Left lung (tissue), 10 donors: Measurements from ENCODE around the gene DLG2. TPM values are rescaled to one million over a fixed set of nuclear protein-coding genes. Genes with fewer than 3 reads are reported as not detected.

Source experiments
- ATAC-seq: fragments of 200-7000 bp; cut with Tn5 transposase; one replicate; pipeline ENCODE4 v1.9.1; 2020; ENCODE audit warnings: moderate library complexity
- DNase-seq, 4 donors: peaks; one replicate each; pipeline ENCODE4 v3.0.0-alpha.2; 2013 to 2020
- H3K27ac ChIP-seq, 2 donors: fragments of 200-600 bp; sonication (generic) in 1 of 2; one replicate each; pipeline versions ENCODE4 v1.5.0 to v1.8.0; 2020 to 2021
- H3K27me3 ChIP-seq, 2 donors: fragments of 200-600 bp; sonication (generic) in 1 of 2; one replicate each; pipeline versions ENCODE4 v1.5.0 to v1.8.0; 2020 to 2021
- H3K36me3 ChIP-seq, 2 donors: fragments of 200-600 bp; sonication (generic) in 1 of 2; one replicate each; pipeline versions ENCODE4 v1.5.0 to v1.8.0; 2020 to 2021
- H3K4me1 ChIP-seq, 2 donors: fragments of 200-600 bp; one replicate each; pipeline ENCODE4 v1.8.0; 2021
- H3K4me3 ChIP-seq, 2 donors: fragments of 200-600 bp; sonication (generic) in 1 of 2; one replicate each; pipeline versions ENCODE4 v1.5.0 to v1.8.0; 2020 to 2021; ENCODE audit warnings: mild to moderate bottlenecking in 1 of 2
- H3K9me3 ChIP-seq, 2 donors: fragments of 200-600 bp; sonication (generic) in 1 of 2; one replicate each; pipeline versions ENCODE4 v1.5.0 to v1.8.0; 2020 to 2021
- intact Hi-C, 2 donors: fragments of 100-400 bp; cut with DNase I; formaldehyde crosslinking; loops; one replicate each; pipeline versions ENCODE4 v1.11.2 to v1.14.2; 2022
- polyA plus RNA-seq, 6 donors: library from polyadenylated mRNA; unstranded; fragments of 120-200 nt; gene quantifications; one replicate each; pipeline ENCODE4 v1.2.1, GENCODE V29; 2013; ENCODE audit not compliant: insufficient read length in 6 of 6
- total RNA-seq, 2 donors: library from RNA; stranded (reverse); fragmentation: NEBNext Ultra II Directional; extraction: Animal tissue kit (Norgen Biotek cat#: 25700); gene quantifications; one replicate each; pipeline ENCODE4 v1.2.1, GENCODE V29; 2021
- TF ChIP-seq, protein P1 (sequence below), 2 donors: fragments of 200-600 bp; sonication (generic) in 1 of 2; IDR thresholded peaks; one replicate each; pipeline versions ENCODE4 v1.5.0 to v1.8.0; 2021; ENCODE audit warnings: antibody characterized with exemption in 2 of 2
- donor health status: DM: no; HTN: yes; CAD: no.
- donor health status: DM: no; HTN: no; CAD: no.

Gene DLG2
- total and polyA plus RNA-seq, 8 donors: 4.5 to 15.0 (median 8.6) TPM

DNA sequence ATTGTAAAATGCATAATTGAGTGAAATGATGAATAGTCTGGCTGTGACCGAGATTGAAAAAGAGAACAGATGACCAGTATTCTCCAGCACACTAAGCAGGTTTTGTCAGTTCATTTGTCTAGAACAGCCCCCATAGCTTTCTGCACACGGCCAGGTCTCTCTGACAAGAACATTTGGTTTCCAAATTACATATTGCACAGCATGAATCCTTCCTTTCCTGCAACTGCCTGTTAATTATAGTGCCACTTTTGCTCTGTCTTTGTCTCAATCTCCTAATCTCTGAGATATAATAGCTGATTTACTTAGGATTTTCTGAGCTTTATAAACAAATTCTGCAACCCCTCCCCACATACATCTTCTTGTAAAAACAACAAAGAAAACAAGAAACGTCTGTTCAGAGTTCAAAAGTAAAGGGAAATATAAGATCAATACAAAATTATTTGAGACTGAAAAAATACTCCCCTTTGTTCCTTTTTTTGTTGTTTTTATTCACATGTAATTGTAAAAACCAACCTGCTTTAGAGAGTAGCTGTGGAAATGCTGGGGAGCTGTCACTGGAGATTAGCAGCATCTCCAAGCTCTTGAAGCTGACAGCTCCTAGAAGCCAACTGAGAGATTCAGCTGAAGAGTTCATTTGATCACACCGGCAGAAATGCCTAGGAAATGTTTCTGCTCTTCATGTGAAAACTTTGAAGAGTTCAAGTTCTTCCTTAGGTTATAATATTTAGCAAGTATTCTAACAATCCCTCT is 998.1 kb downstream of the DLG2 start:
- no peaks in the 10 kb centered on the region for H3K4me1 ChIP-seq
- DNase-seq (no peak), ATAC-seq (no peak)
- H3K27me3 ChIP-seq: no peaks in the 10 kb centered on the region
- H3K36me3 ChIP-seq: no peaks in the 10 kb centered on the region
- no peak overlapping the region for H3K27ac ChIP-seq
- TF ChIP-seq, protein P1, sequence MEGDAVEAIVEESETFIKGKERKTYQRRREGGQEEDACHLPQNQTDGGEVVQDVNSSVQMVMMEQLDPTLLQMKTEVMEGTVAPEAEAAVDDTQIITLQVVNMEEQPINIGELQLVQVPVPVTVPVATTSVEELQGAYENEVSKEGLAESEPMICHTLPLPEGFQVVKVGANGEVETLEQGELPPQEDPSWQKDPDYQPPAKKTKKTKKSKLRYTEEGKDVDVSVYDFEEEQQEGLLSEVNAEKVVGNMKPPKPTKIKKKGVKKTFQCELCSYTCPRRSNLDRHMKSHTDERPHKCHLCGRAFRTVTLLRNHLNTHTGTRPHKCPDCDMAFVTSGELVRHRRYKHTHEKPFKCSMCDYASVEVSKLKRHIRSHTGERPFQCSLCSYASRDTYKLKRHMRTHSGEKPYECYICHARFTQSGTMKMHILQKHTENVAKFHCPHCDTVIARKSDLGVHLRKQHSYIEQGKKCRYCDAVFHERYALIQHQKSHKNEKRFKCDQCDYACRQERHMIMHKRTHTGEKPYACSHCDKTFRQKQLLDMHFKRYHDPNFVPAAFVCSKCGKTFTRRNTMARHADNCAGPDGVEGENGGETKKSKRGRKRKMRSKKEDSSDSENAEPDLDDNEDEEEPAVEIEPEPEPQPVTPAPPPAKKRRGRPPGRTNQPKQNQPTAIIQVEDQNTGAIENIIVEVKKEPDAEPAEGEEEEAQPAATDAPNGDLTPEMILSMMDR (IDR thresholded peaks at IDR 0.05): no peak
- no peaks in the 10 kb centered on the region for H3K9me3 ChIP-seq
- H3K4me3 ChIP-seq: no peak overlapping the region
- intact Hi-C loops: no loop called here

DNA sequence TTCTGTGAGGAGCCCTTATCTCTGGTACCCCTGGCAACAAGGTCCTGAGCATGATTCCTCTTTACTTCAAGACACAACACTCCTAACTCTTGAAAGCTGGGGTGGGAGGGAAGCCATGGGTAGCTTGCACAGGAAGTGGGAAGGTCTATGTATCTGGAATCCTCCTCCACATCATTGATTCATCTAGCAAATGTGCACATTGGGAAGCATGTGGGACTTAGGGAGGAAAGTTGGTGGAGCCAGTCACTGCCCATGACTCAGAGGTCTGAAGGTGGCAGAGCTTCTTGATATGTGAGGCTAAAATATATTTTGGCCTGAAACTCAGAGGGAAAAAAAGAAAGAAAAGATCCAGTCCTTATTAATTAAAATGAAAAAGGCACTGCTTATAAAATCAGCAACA is 1000.9 kb downstream of the DLG2 start:
- TF ChIP-seq, protein P1 (IDR thresholded peaks at IDR 0.05): no peak
- H3K27me3 ChIP-seq: no peaks in the 10 kb centered on the region
- no peaks in the 10 kb centered on the region for H3K4me1 ChIP-seq
- DNase-seq (no peak), ATAC-seq (no peak)
- H3K4me3 ChIP-seq: no peak overlapping the region
- H3K9me3 ChIP-seq: no peaks in the 10 kb centered on the region
- intact Hi-C loops: no loop called here
- H3K36me3 ChIP-seq: no peaks in the 10 kb centered on the region
- no peak overlapping the region for H3K27ac ChIP-seq

DNA sequence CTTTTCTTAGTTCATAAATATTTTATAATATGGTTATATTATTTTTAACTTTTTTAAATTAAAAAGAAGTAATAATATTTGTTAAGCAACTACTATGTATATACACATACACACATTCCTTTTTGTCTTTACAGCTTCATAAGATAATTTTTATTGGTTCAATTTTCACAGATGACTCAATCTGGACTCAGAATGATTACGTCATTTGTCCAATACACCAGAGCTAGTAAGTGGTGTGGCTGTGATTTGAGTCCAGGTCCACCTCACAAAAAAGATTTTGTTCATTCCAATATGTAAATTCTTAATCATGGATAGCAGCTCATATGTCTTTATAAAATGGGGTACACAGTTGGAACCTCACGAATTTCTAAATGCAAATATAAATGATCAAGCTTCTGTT is 1014.5 kb downstream of the DLG2 start:
- no peaks in the 10 kb centered on the region for H3K4me1 ChIP-seq
- H3K27ac ChIP-seq: no peak overlapping the region
- H3K9me3 ChIP-seq: no peaks in the 10 kb centered on the region
- DNase-seq (no peak), ATAC-seq (no peak)
- intact Hi-C loops: no loop called here
- H3K27me3 ChIP-seq: no peaks in the 10 kb centered on the region
- H3K36me3 ChIP-seq: no peaks in the 10 kb centered on the region
- H3K4me3 ChIP-seq: no peak overlapping the region
- TF ChIP-seq, protein P1 (IDR thresholded peaks at IDR 0.05): no peak

DNA sequence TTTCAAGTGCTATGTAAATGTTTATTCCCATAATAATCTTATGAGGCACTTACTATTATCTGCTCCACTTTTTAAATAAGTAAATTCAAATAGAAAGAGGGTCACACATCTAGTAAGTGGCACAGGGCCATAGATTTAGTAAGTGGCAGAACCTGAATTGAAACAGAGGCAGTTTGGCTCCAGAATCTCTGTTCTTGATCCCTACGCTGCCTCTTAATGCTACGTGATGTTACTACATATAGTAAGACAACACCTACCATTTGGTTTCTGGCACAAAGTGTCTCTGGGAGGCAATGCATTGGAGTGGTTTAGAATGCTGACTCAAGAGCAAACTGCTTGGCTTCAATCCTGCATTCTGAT is 1018.3 kb downstream of the DLG2 start:
- ATAC-seq (peak; percentile 80), DNase-seq (peak in 3 of 4 donors; percentile 22 to 56 (median 28))
- TF ChIP-seq, protein P1 (IDR thresholded peaks at IDR 0.05): no peak
- no peaks in the 10 kb centered on the region for H3K27me3 ChIP-seq
- H3K9me3 ChIP-seq: no peaks in the 10 kb centered on the region
- intact Hi-C loops: no loop called here
- no peaks in the 10 kb centered on the region for H3K4me1 ChIP-seq
- no peaks in the 10 kb centered on the region for H3K36me3 ChIP-seq
- H3K27ac ChIP-seq: no peak overlapping the region
- H3K4me3 ChIP-seq: no peak overlapping the region

DNA sequence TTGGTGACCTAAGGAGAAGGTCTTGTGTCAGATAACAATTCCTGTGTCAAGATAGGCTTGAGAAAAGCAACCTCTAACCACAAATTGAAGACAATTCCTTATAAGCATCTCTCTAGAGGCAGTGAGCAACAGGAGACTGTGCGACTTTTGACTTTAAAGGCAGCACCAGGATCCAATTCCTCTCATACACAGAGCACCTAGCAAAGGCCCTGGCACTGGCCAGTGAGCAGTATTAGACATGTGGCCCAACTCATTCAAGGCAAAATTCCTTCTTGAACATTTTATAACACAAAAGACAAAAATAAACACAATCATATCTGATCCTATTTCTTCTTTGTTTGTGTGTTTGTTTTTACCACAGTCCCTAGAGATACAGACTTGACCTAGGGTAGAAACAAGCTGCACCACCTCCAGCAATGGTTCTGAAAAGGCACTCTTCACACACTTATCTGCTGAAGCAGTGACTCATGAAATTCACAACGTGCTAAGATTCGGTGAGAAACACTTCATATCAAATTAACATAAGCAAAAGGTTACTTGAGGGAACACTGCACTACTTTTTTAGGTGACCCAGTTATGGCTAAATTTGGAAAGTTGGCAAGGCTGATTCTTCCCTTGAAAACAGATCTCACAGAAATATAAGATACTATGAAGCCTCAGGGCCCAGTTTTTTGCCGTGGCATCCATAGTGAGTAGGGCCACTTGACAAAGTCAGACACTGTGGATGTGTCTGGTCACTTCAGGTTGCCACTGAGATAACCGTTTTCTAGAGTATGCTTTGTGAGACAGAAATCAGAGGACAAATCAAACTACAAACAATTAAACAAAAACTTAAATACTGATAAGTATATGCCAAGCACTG is 1018.9 kb downstream of the DLG2 start:
- Histone ChIP-seq H3K9me3 (no peaks in the 10 kb centered on the region), H3K36me3 (no peaks in the 10 kb centered on the region), H3K27me3 (no peaks in the 10 kb centered on the region), H3K4me3 (no peak overlapping the region), H3K27ac (no peak overlapping the region), H3K4me1 (no peaks in the 10 kb centered on the region)
- ATAC-seq (peak; percentile 86), DNase-seq (peak in 2 of 4 donors; percentile 18 to 44)
- intact Hi-C loops: no loop called here
- TF ChIP-seq, protein P1 (IDR thresholded peaks at IDR 0.05): no peak
